ENCODE measurements around the gene SLC27A3. TPM values are rescaled to one million over a fixed set of nuclear protein-coding genes. Genes with fewer than 3 reads are reported as not detected.
A peak's percentile ranks its signal among the peaks of the same experiment; 100 is the strongest.

SLC27A3 gene
- total RNA-seq, 2 donors from 2014 or later: 60.6 to 64.5 TPM

DNA sequence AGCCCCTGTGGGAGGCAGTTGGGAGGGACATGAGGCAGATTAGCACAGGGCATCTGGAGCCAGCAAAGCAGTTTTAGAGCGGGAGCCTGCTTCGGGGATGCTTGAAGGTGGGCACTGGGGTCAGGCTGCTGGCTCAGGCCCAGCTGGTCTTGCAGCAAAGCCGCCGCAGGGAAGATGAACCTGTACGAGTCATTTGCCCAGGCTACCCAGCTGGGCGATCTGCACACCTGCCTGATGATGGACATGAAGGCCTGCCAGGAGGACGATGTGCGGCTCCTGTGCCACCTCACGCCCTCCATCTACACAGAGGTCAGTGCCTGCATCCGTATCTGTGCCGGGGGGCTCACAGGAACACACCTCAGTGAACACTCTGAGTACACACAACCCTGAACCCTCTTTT, 7.7 kb upstream of the SLC27A3 start:
- Mint-ChIP-seq H3K27me3 (ENCODE audit: insufficient read depth) (no peaks in the 10 kb centered on the region), H3K4me3 (no peak overlapping the region), H3K27ac (peak overlapping the region; percentile 5), H3K4me1 (no peaks in the 10 kb centered on the region), H3K36me3 (ENCODE audit: low read depth) (peaks cover 75% of the 10 kb centered on the region), H3K9me3 (no peaks in the 10 kb centered on the region)
- no peak overlapping the region for H3K4me3 ChIP-seq (ENCODE audit: low read length)
- H3K27ac ChIP-seq (ENCODE audit: low read depth, low read length): no peak overlapping the region
- H3K27me3 ChIP-seq (ENCODE audit: control insufficient read depth, insufficient read depth, low read length, poor library complexity, severe bottlenecking): no peaks in the 10 kb centered on the region
- no peak overlapping the region for H3K9ac ChIP-seq (ENCODE audit: extremely low read depth, low read length, poor library complexity, severe bottlenecking)
- WGBS, 2 experiments (ENCODE audit: insufficient coverage in 1 of 2, insufficient read length in 1 of 2): 94 to 97% methylated on average over 2 to 11 of the region's 11 CpGs
- TF ChIP-seq, protein P1, sequence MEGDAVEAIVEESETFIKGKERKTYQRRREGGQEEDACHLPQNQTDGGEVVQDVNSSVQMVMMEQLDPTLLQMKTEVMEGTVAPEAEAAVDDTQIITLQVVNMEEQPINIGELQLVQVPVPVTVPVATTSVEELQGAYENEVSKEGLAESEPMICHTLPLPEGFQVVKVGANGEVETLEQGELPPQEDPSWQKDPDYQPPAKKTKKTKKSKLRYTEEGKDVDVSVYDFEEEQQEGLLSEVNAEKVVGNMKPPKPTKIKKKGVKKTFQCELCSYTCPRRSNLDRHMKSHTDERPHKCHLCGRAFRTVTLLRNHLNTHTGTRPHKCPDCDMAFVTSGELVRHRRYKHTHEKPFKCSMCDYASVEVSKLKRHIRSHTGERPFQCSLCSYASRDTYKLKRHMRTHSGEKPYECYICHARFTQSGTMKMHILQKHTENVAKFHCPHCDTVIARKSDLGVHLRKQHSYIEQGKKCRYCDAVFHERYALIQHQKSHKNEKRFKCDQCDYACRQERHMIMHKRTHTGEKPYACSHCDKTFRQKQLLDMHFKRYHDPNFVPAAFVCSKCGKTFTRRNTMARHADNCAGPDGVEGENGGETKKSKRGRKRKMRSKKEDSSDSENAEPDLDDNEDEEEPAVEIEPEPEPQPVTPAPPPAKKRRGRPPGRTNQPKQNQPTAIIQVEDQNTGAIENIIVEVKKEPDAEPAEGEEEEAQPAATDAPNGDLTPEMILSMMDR (conservative IDR thresholded peaks at IDR 0.05): no peak
- no peaks in the 10 kb centered on the region for H3K9me3 ChIP-seq (ENCODE audit: control insufficient read depth, low read length)
- H3K36me3 ChIP-seq (ENCODE audit: control insufficient read depth, insufficient read depth, low read length): peaks cover 90% of the 10 kb centered on the region
- DNase-seq: no peak
- H3K4me1 ChIP-seq (ENCODE audit: control insufficient read depth, insufficient read depth, low read length): no peaks in the 10 kb centered on the region

DNA sequence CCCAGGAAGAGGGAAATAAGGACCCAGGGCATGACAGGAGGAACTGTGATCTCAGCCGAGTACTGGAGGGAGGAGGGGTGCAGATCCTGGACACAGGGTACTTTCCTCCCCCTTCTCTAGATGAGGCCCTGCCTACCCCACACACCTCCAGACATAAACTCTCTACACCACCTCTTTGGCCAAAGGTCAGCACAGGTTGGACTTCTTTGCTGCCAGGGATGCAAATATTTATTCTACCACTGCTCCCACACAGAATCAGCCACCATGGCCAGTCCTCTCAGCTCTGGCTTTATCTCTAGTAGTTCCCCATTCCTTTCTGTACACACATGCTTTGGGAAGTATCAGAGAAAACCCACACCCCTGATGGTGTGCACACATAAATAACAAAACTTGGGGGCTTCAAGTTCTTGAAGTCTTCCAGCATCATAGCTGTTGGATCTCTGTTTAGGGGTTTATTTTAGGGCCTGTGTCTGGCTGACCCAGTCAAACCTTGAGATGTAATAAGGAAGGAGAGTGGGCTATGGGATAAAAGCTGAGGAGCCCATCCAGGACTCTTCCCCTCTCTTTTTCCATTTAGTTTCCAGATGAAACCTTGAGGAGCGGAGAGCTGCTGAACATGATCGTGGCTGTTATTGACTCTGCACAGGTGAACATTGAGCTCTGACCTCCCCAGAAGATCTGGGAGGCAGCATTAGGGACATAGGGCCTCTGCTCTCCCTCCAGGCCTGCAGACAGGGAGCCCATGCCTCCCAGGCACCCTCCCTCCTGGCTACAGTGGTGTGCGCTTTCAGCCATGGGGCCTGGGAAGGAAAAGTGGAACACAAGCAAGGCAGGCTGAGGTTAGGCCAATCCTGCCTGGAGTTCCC, 6.7 kb upstream of the SLC27A3 start:
- Histone ChIP-seq H3K27me3 (ENCODE audit: control insufficient read depth, insufficient read depth, low read length, poor library complexity, severe bottlenecking) (no peaks in the 10 kb centered on the region), H3K27ac (ENCODE audit: low read depth, low read length) (no peak overlapping the region), H3K9me3 (ENCODE audit: control insufficient read depth, low read length) (no peaks in the 10 kb centered on the region), H3K4me3 (ENCODE audit: low read length) (no peak overlapping the region), H3K4me1 (ENCODE audit: control insufficient read depth, insufficient read depth, low read length) (no peaks in the 10 kb centered on the region), H3K9ac (ENCODE audit: extremely low read depth, low read length, poor library complexity, severe bottlenecking) (no peak overlapping the region), H3K36me3 (ENCODE audit: control insufficient read depth, insufficient read depth, low read length) (peaks cover 90% of the 10 kb centered on the region)
- peaks cover 75% of the 10 kb centered on the region for H3K36me3 Mint-ChIP-seq (ENCODE audit: low read depth)
- no peaks in the 10 kb centered on the region for H3K9me3 Mint-ChIP-seq
- no peak for DNase-seq
- WGBS, 2 experiments (ENCODE audit: insufficient coverage in 1 of 2, insufficient read length in 1 of 2): 98 to 100% methylated on average over 2 to 4 of the region's 4 CpGs
- no peak overlapping the region for H3K4me3 Mint-ChIP-seq
- no peaks in the 10 kb centered on the region for H3K4me1 Mint-ChIP-seq
- H3K27ac Mint-ChIP-seq: no peak overlapping the region
- H3K27me3 Mint-ChIP-seq (ENCODE audit: insufficient read depth): no peaks in the 10 kb centered on the region
- TF ChIP-seq, protein P1 (conservative IDR thresholded peaks at IDR 0.05): no peak

DNA sequence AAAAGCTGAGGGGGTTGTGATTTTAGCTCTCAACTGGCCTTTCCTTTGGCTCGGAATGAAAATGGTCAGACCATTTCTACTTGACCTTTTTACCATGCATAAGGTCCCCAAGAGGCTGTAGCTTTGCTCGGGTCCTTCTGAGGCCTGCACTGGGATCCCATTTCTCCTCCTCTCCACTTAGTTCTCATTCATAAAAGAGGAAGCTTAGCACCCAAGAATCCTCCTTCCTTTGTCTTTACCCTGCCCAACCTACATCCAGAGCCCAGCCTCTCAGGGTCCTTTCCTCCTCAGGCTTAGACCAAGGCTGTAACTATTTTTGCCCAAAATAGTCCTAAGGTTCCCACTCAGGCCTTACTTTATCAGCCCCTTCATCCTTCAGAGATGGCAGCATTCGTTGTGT, 6.0 kb upstream of the SLC27A3 start:
- no peak overlapping the region for H3K4me3 ChIP-seq (ENCODE audit: low read length)
- Mint-ChIP-seq H3K4me1 (no peaks in the 10 kb centered on the region), H3K27ac (peak overlapping the region; percentile 41), H3K9me3 (no peaks in the 10 kb centered on the region), H3K4me3 (no peak overlapping the region), H3K27me3 (ENCODE audit: insufficient read depth) (no peaks in the 10 kb centered on the region), H3K36me3 (ENCODE audit: low read depth) (peaks cover 75% of the 10 kb centered on the region)
- H3K27me3 ChIP-seq (ENCODE audit: control insufficient read depth, insufficient read depth, low read length, poor library complexity, severe bottlenecking): no peaks in the 10 kb centered on the region
- H3K4me1 ChIP-seq (ENCODE audit: control insufficient read depth, insufficient read depth, low read length): no peaks in the 10 kb centered on the region
- no peak overlapping the region for H3K27ac ChIP-seq (ENCODE audit: low read depth, low read length)
- H3K9ac ChIP-seq (ENCODE audit: extremely low read depth, low read length, poor library complexity, severe bottlenecking): no peak overlapping the region
- WGBS, 2 experiments (ENCODE audit: insufficient coverage in 1 of 2, insufficient read length in 1 of 2): 90 to 92% methylated on average over 3 of the region's 3 CpGs
- DNase-seq: no peak
- no peaks in the 10 kb centered on the region for H3K9me3 ChIP-seq (ENCODE audit: control insufficient read depth, low read length)
- TF ChIP-seq, protein P1 (conservative IDR thresholded peaks at IDR 0.05): no peak
- peaks cover 90% of the 10 kb centered on the region for H3K36me3 ChIP-seq (ENCODE audit: control insufficient read depth, insufficient read depth, low read length)
